HFF-Myc (cell line): ENCODE data around the gene KDM2A.

Source experiments
- DNase-seq: peaks from one replicate; pipeline ENCODE4 v3.0.0-alpha.2; 2011; ENCODE audit warnings: low read depth; ENCODE audit errors: extremely low read depth
- H3K4me3 ChIP-seq: replicated peaks from 2 replicates; pipeline ENCODE4 v1.5.1; 2011; ENCODE audit warnings: low read depth, mild to moderate bottlenecking, control low read depth, low read length
- TF ChIP-seq, protein P1 (sequence below): IDR thresholded peaks from 2 replicates; pipeline ENCODE4 v1.5.1; 2012; ENCODE audit warnings: mild to moderate bottlenecking, low read depth, low read length, control low read depth; ENCODE audit errors: missing control alignments

The KDM2A gene

DNA sequence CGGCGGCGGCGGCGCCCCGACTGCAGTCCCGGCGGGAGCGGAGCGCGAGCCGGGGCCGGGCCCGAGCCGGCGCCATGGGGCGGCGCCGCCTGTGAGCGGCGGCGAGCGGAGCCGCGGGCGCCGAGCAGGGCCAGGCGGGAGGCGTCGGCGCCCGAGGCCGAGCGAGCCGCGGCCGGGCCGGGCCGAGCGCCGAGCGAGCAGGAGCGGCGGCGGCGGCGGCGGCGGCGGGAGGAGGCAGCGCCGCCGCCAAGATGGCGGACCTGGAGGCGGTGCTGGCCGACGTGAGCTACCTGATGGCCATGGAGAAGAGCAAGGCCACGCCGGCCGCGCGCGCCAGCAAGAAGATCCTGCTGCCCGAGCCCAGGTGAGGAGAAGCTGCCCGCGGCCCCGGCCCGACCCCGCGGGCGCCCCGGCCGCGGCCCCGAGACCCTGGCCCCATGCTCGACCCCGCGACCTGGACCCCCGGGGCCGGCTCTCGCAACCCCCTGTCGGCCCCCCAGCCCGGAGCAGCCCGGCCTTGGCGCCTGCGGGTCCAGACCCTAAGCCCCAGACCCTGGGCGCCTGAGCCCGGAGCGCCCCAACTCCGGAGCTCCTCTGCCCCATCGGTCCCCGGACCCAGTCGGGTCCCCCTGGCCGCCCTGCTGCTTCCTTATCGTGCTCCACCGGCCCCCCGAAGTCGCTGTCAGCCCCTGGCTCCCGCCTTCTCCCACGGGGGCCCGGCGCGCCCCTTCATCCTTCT is 147.6 kb downstream of the KDM2A start, which contains the start of gene GRK2:
Gene GRK2 (plus strand): TSS at position 25 of the 739 bp plus-strand sequence. CDS start 227 bp downstream, at position 252.
- H3K4me3 ChIP-seq, result peak within 1 kb of the TSS; percentile 64
- no peak for DNase-seq
- TF ChIP-seq, protein P1, sequence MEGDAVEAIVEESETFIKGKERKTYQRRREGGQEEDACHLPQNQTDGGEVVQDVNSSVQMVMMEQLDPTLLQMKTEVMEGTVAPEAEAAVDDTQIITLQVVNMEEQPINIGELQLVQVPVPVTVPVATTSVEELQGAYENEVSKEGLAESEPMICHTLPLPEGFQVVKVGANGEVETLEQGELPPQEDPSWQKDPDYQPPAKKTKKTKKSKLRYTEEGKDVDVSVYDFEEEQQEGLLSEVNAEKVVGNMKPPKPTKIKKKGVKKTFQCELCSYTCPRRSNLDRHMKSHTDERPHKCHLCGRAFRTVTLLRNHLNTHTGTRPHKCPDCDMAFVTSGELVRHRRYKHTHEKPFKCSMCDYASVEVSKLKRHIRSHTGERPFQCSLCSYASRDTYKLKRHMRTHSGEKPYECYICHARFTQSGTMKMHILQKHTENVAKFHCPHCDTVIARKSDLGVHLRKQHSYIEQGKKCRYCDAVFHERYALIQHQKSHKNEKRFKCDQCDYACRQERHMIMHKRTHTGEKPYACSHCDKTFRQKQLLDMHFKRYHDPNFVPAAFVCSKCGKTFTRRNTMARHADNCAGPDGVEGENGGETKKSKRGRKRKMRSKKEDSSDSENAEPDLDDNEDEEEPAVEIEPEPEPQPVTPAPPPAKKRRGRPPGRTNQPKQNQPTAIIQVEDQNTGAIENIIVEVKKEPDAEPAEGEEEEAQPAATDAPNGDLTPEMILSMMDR, result no peak

DNA sequence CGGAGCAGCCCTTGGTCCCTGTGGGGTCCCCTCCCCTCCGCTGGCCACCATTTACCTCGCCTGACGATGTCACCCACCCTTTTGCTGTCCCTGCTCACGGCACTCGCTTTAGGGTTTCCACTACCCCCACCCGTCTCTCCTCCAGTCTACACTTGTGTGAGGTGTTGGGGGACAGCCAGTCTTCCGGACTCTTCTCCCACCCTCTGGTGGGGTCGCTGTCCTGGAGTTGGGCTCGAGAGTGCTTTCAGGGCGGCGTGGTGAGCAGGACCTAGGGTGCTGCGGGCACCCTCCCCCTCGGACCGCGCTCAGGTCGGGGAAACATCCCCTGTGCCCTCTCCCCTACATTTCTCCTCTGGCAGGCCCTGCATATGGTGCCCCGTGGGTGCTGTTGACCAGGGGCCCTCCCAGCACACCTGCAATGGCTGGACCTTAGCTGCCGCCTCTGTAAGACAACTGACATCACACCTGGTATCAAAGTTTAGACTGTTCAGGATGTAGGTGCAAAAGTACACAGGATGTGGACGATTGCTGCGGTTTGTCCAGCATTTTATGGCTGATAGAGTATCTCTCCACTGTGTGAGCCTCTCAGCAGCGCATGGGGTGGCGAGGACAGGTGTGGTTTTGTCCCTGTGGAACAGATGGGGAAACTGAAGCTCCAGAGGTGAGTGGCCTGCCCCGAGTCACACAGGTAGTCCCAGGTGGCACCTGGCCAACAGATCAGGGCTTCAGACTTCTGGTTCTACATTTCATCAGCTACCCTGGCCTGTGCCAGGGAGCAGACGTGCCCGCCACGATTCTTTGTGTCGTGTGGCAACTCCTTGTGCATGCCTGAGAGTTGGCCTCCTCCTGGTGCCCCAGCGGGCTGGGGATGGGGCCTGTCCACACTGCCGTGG is 148.4 kb downstream of the KDM2A start:
- no peak for DNase-seq
- H3K4me3 ChIP-seq, result peak overlapping the region; percentile 64
- TF ChIP-seq, protein P1, result no peak

DNA sequence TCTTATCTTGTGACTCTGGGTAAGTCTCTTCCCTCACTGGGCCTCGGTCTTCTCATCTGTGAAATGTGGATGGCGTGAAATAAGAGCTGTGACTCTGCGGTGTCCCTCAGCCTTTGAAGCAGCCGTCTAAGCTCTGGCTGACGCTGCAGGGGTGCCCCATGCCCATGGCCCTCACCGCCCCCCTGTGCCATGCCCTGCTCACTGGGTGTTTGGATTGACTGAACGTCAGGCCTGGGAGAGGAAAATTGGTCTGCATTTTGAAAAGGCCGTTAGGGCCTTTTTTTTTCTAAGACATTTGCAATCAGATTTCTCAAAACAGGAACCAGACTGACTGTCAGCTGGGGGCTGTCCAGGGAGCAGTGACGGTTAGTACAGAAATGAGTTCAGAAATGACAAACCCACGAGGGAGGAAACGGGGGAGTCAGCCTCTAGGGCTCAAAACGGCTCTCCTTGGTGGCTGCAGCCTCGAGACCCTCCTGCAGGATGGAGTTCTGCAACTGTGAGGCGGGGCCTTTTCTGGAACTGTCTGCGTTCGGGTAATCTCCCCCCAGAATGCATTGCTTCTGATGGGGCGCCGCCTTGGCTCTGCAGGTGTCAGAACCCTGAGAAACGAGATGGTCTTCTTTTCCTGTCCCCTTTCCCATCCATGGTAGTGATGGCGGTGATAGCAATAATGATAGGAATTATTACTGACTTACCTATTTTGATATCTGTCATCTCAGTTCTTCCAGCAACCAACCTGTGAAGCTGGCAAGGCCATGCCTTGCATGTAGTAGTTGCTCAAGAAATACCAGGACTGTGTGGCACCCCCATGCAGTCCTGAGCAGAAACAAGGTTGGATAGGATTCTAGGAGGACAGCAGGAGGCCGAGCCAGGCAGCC is 149.3 kb downstream of the KDM2A start:
- H3K4me3 ChIP-seq, result peak overlapping the region; percentile 64
- no peak for DNase-seq
- TF ChIP-seq, protein P1, result no peak

DNA sequence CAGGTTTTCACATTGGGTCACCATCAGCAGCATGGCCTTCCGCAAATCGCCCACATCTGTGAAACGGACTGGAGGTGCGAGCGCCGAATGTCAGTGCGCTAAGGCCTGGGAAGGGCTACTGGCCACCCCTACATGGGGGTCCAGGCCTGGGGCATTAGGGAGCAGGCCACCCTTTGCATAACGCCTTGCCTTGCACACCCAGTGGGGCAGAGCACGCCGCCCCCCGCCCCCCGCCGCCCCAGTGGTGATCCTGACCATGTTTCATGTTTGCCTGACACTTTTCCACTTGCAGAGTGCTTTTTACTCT is 149.9 kb downstream of the KDM2A start:
- TF ChIP-seq, protein P1, result no peak
- H3K4me3 ChIP-seq, result no peak overlapping the region; the same call in 1 of the 2 replicates
- no peak for DNase-seq

DNA sequence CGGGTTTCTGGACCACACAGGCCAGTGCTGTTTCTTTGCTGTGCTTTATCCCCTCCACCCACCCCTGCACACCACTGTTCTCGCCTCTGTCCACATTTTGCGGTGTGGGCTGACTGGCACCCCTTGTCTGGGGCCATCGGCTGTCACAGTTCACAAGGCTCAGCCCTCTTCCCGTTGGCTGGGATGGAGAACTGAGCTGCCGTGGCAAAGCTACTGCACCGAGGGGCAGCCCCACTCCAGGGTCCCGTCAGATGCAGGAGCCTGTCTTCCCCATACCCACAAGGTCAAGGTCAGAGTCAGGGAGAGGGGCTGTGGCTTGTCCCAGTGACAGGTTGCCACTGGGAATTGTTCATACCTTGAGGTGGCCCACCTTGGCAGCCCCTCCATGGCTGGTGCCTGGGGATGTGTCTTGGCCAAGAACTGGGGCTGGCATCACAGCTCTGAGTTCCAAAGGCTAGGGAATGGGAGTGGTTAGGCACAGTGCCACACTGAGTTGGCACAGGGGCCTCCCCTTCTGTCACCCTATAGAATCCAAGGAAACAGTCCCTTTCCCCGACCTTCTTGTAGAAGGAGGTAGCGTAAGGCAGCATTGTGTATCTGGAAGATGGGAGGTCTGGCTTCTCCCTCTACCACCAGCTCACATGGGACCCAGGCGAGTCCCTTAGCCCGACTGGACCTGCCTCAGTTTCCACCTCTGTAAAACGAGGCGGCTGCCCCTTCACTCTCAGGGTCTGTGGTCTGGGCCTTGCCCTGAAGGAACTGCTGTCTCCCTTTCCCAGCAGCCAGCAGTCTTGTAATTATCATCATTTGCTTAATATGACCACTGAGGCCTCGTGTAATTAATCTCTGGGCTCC is 150.6 kb downstream of the KDM2A start:
- DNase-seq, result no peak
- TF ChIP-seq, protein P1, result no peak
- H3K4me3 ChIP-seq, result peak overlapping the region; percentile 8; the same call in 1 of the 2 replicates
